Vagina (tissue), 2 donors: ENCODE data around the gene NLRP12. TPM values are rescaled to one million over a fixed set of nuclear protein-coding genes. Genes with fewer than 3 reads are reported as not detected.

ENCODE experiments used
- DNase-seq, 2 donors: peaks; one replicate each; pipeline ENCODE4 v3.0.0-alpha.2; 2017; ENCODE audit errors: extremely low spot score in 2 of 2
- H3K27ac ChIP-seq: fragments of 200-600 bp; sonication (generic); one replicate; pipeline ENCODE4 v1.5.1; 2019
- H3K27me3 ChIP-seq: fragments of 200-600 bp; sonication (generic); one replicate; pipeline ENCODE4 v1.5.1; 2019
- H3K36me3 ChIP-seq, 2 donors: fragments of 200-600 bp; sonication (generic); one replicate each; pipeline ENCODE4 v1.5.1; 2017 to 2019
- H3K4me1 ChIP-seq: fragments of 200-600 bp; sonication (generic); one replicate; pipeline ENCODE4 v1.5.1; 2019
- H3K4me3 ChIP-seq, 2 donors: fragments of 200-600 bp; sonication (generic); 1 replicate in 1 of 2; 2 replicates in 1 of 2; pipeline ENCODE4 v1.5.1; 2016 to 2019
- H3K9me3 ChIP-seq: fragments of 200-600 bp; sonication (generic); one replicate; pipeline ENCODE4 v1.5.1; 2019
- POLR2A ChIP-seq, 2 donors: fragments of 450-650 bp; IDR thresholded peaks; one replicate each; pipeline ENCODE4 v1.6.1; 2017; ENCODE audit warnings: antibody characterized with exemption in 2 of 2, mild to moderate bottlenecking in 2 of 2, moderate library complexity in 2 of 2
- POLR2AphosphoS5 ChIP-seq, 2 donors: sonication (generic); formaldehyde crosslinking; IDR thresholded peaks; one replicate each; pipeline ENCODE4 v1.9.0; 2017; ENCODE audit warnings: antibody characterized with exemption in 2 of 2, mild to moderate bottlenecking in 2 of 2, low read depth in 1 of 2; ENCODE audit not compliant: insufficient read depth in 1 of 2
- intact Hi-C: fragments of 100-400 bp; cut with DNase I; formaldehyde crosslinking; loops from one replicate; pipeline ENCODE4 v1.15.1; 2023
- total RNA-seq: library from RNA; depleted of rRNA; stranded (reverse); fragments of >200 nt; gene quantifications from one replicate; pipeline ENCODE4 v1.2.3, GENCODE V29; 2016
- TF ChIP-seq, protein P1 (sequence below), 3 experiments: fragments of 450-650 bp in 2 of 3; fragments of 200-600 bp in 1 of 3; sonication (generic) in 1 of 3; IDR thresholded peaks; one replicate each; pipeline ENCODE4 v1.5.1; 2017 to 2019; ENCODE audit warnings: antibody characterized with exemption in 3 of 3, mild to moderate bottlenecking in 2 of 3, moderate library complexity in 2 of 3

Gene NLRP12
- total RNA-seq, 1 donor from 2014 or later: 0.49 TPM

DNA sequence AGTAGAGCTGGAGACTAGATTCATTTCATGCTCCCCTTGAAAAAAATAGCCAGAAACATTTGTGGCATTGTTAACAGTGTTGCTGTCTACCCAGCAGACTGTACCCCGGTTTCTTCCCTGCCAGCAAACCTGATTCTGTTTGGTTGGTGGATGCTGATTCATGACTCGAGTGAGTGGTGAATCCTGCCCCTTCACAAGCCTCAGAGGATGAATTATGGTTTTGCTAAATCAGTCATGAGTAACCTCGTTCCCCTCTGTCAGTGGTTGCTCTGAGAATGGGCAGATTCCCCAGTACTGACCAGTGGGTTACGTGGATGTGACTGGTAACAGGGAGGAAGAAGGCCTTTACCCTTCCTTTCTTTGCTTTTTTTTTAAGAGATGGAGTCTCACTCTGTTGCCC, 10.1 kb downstream of the NLRP12 start:
- intact Hi-C loops: no loop called here
- Histone ChIP-seq H3K27ac (no peak overlapping the region), H3K4me3 (no peak overlapping the region), H3K4me1 (no peaks in the 10 kb centered on the region), H3K36me3 (no peaks in the 10 kb centered on the region), H3K9me3 (no peaks in the 10 kb centered on the region), H3K27me3 (no peaks in the 10 kb centered on the region)
- no peak for TF ChIP-seq POLR2A (IDR thresholded peaks at IDR 0.05)
- TF ChIP-seq, protein P1, sequence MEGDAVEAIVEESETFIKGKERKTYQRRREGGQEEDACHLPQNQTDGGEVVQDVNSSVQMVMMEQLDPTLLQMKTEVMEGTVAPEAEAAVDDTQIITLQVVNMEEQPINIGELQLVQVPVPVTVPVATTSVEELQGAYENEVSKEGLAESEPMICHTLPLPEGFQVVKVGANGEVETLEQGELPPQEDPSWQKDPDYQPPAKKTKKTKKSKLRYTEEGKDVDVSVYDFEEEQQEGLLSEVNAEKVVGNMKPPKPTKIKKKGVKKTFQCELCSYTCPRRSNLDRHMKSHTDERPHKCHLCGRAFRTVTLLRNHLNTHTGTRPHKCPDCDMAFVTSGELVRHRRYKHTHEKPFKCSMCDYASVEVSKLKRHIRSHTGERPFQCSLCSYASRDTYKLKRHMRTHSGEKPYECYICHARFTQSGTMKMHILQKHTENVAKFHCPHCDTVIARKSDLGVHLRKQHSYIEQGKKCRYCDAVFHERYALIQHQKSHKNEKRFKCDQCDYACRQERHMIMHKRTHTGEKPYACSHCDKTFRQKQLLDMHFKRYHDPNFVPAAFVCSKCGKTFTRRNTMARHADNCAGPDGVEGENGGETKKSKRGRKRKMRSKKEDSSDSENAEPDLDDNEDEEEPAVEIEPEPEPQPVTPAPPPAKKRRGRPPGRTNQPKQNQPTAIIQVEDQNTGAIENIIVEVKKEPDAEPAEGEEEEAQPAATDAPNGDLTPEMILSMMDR (IDR thresholded peaks at IDR 0.05): no peak
- no peak for TF ChIP-seq POLR2AphosphoS5 (IDR thresholded peaks at IDR 0.05; ENCODE audit: insufficient read depth in 1 of 2, low read depth in 1 of 2)
- no peak for DNase-seq

DNA sequence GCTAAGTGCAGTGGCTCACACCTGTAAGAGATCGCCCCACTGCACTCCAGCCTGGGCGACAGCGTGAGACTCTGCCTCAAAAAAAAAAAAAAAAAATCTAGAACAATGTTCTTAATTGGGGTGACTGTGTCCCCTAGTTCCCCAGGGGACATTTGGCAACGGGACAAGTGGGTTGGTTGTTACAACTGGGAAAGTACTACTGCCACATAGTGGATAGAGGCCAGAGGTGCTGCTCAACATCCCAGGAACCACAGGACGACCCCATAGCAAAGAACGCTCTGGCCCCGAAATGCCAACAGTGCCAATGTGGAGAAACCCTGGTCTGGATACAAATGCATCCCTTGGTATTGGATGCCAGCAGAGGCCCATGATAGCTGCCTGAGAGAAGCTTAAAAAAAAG, 11.8 kb downstream of the NLRP12 start:
- DNase-seq: no peak
- Histone ChIP-seq H3K4me1 (no peaks in the 10 kb centered on the region), H3K4me3 (no peak overlapping the region), H3K27me3 (no peaks in the 10 kb centered on the region), H3K27ac (no peak overlapping the region), H3K36me3 (no peaks in the 10 kb centered on the region), H3K9me3 (no peaks in the 10 kb centered on the region)
- TF ChIP-seq POLR2AphosphoS5 (IDR thresholded peaks at IDR 0.05; ENCODE audit: insufficient read depth in 1 of 2, low read depth in 1 of 2) (no peak), POLR2A (IDR thresholded peaks at IDR 0.05) (no peak)
- TF ChIP-seq, protein P1 (IDR thresholded peaks at IDR 0.05): no peak
- intact Hi-C loops: no loop called here

DNA sequence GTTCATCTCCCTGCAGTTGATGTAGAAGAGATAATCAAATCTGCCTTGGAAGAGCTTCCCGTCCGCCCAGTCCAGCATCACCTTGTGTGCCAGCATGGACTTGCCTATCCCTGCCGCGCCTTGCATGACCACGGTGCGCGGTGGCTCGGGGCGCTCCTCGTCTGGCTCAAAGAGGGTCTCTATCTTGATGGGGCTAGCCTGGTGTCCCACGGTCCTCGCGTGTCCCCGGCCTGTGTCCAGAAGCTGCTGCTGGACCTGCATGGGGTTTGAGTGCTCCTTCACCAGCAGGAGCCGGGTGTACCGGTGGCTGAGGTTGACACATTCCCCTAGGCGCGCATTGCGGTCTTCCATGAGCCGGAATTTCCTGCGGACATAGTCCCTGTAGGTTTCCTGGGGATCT, 13.2 kb downstream of the NLRP12 start:
- no peak for DNase-seq
- intact Hi-C loops: no loop called here
- Histone ChIP-seq H3K27me3 (no peaks in the 10 kb centered on the region), H3K36me3 (no peaks in the 10 kb centered on the region), H3K9me3 (no peaks in the 10 kb centered on the region), H3K27ac (no peak overlapping the region), H3K4me1 (no peaks in the 10 kb centered on the region), H3K4me3 (no peak overlapping the region)
- TF ChIP-seq, protein P1 (IDR thresholded peaks at IDR 0.05): no peak
- TF ChIP-seq POLR2AphosphoS5 (IDR thresholded peaks at IDR 0.05; ENCODE audit: insufficient read depth in 1 of 2, low read depth in 1 of 2): no peak
- TF ChIP-seq POLR2A (IDR thresholded peaks at IDR 0.05): no peak

DNA sequence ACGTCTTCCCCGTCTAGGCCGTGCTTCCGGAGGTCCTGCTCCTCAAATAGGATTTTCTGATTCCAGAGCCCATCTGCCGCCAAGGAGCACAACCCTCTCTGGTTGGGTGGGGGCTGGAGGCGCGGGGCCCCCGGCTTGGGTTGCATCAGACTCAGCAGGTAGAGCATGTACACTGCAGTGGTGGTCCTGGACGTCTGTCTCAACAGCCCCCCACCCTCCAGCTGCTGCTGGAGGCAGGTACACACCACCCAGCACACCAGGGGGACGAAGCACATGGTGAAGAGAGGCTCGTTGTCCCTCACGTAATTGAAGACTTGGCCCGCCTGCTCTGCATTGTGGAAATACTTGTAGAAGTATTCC, 13.9 kb downstream of the NLRP12 start:
- H3K4me1 ChIP-seq: no peaks in the 10 kb centered on the region
- no peaks in the 10 kb centered on the region for H3K27me3 ChIP-seq
- DNase-seq: no peak
- H3K4me3 ChIP-seq: no peak overlapping the region
- no peak overlapping the region for H3K27ac ChIP-seq
- intact Hi-C loops: no loop called here
- no peaks in the 10 kb centered on the region for H3K36me3 ChIP-seq
- no peaks in the 10 kb centered on the region for H3K9me3 ChIP-seq
- TF ChIP-seq POLR2A (IDR thresholded peaks at IDR 0.05) (no peak), POLR2AphosphoS5 (IDR thresholded peaks at IDR 0.05; ENCODE audit: insufficient read depth in 1 of 2, low read depth in 1 of 2) (no peak)
- TF ChIP-seq, protein P1 (IDR thresholded peaks at IDR 0.05): no peak

DNA sequence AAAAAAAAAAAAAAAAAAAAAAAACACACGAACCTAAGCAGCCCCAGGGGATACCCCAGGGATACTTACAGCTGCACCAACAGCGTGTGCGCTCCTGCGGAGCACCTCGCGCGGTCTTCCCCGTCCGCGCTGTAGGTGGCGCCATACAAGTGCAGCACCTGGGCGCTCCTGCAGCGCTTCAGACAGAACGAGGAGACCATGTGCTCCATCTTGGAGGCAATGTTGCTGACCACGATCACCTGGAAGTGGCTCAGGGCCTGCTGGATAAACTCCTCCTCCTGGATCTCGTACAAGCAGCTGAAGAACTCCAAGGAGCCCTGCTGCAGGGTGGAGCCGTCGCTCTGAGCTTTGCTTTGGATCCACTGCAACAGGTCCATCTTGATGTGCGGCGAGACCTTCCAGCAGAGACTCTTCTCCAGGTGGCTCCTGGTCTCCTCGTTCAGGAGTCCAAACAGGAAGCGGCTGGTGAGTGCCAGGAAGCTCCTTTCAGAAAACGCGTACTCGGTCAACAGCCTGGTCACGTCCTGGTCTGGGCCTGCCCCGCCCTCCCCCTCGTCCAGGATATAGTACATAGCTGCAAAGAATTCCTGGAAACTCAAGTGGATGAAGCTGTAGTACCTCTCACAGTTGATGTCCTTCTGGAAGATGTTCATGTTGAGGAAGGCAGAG, 14.5 kb downstream of the NLRP12 start:
- no peak for DNase-seq
- no peak overlapping the region for H3K4me3 ChIP-seq
- H3K9me3 ChIP-seq: no peaks in the 10 kb centered on the region
- H3K4me1 ChIP-seq: no peaks in the 10 kb centered on the region
- intact Hi-C loops: no loop called here
- H3K36me3 ChIP-seq: no peaks in the 10 kb centered on the region
- no peaks in the 10 kb centered on the region for H3K27me3 ChIP-seq
- H3K27ac ChIP-seq: no peak overlapping the region
- TF ChIP-seq POLR2A (IDR thresholded peaks at IDR 0.05): no peak
- no peak for TF ChIP-seq POLR2AphosphoS5 (IDR thresholded peaks at IDR 0.05; ENCODE audit: insufficient read depth in 1 of 2, low read depth in 1 of 2)
- TF ChIP-seq, protein P1 (IDR thresholded peaks at IDR 0.05): no peak
